IMR-90 (cell line): ENCODE measurements around the gene CDK1. TPM values are rescaled to one million over a fixed set of nuclear protein-coding genes. Genes with fewer than 3 reads are reported as not detected.

Experiments
- ATAC-seq: fragments of 200-7000 bp; cut with Tn5 transposase; 2 replicates; pipeline ENCODE4 v1.9.1; 2020; ENCODE audit warnings: low read depth, mild to moderate bottlenecking, moderate library complexity
- BruUV-seq: library from RNA; stranded (reverse); fragments of 400-500 nt; replicated peaks from 2 replicates; lab custom pipeline; 2021; lab: Mats Ljungman, UMichigan
- CTCF ChIA-PET: fragments of 300-600 bp; formaldehyde crosslinking; extraction: SDS; loops from one replicate; lab custom pipeline; 2021; ENCODE audit warnings: antibody characterized with exemption; lab: Yijun Ruan, JAX
- POLR2A ChIA-PET: fragments of 300-600 bp; sonication (Branson Sonifier 250); formaldehyde crosslinking; loops from one replicate; lab custom pipeline; 2022; ENCODE audit warnings: antibody characterized with exemption; ENCODE audit not compliant: unreplicated experiment; lab: Charles Lee
- DNase-seq: peaks from one replicate; pipeline ENCODE4 v3.0.0; 2013
- H2AFZ ChIP-seq: replicated peaks from 2 replicates; pipeline ENCODE3; 2013; ENCODE audit warnings: low read length, mild to moderate bottlenecking; ENCODE audit not compliant: poor library complexity
- H2AK5ac ChIP-seq: 2 replicates; pipeline ENCODE4 v1.6.1; 2013; ENCODE audit warnings: low read depth, low read length, inconsistent platforms
- H2AK9ac ChIP-seq: replicated peaks from 2 replicates; pipeline ENCODE3; 2013; ENCODE audit warnings: mild to moderate bottlenecking, low read depth, low read length, moderate library complexity; ENCODE audit not compliant: poor library complexity
- H2BK120ac ChIP-seq: 2 replicates; pipeline ENCODE4 v1.6.1; 2013; ENCODE audit warnings: low read depth, low read length, inconsistent platforms
- H2BK15ac ChIP-seq: 3 replicates; pipeline ENCODE4 v1.6.1; 2013; ENCODE audit warnings: low read depth, low read length, inconsistent platforms
- H2BK20ac ChIP-seq: 2 replicates; pipeline ENCODE4 v1.6.1; 2013; ENCODE audit warnings: low read depth, mild to moderate bottlenecking, inconsistent platforms, low read length, moderate library complexity
- H2BK5ac ChIP-seq: 2 replicates; pipeline ENCODE4 v1.6.1; 2013; ENCODE audit warnings: mild to moderate bottlenecking, low read depth, low read length, inconsistent platforms; ENCODE audit not compliant: poor library complexity, severe bottlenecking
- H3K14ac ChIP-seq: replicated peaks from 2 replicates; pipeline ENCODE4 v1.6.1; 2013; ENCODE audit warnings: low read depth, low read length, inconsistent platforms
- H3K18ac ChIP-seq: 2 replicates; pipeline ENCODE4 v1.6.1; 2013; ENCODE audit warnings: low read depth, low read length, control low read depth
- H3K23ac ChIP-seq: 2 replicates; pipeline ENCODE4 v1.6.1; 2013; ENCODE audit warnings: low read depth, low read length, inconsistent platforms
- H3K27ac ChIP-seq: 2 replicates; pipeline ENCODE4 v1.5.1; 2013; ENCODE audit warnings: mild to moderate bottlenecking, control low read depth, low read length; ENCODE audit not compliant: insufficient read depth
- H3K27me3 ChIP-seq: 2 replicates; pipeline ENCODE4 v1.6.1; 2013; ENCODE audit warnings: low read length; ENCODE audit not compliant: control insufficient read depth, insufficient read depth
- H3K36me3 ChIP-seq: 2 replicates; pipeline ENCODE4 v1.6.1; 2013; ENCODE audit warnings: low read length, mixed read lengths; ENCODE audit not compliant: control insufficient read depth, insufficient read depth
- H3K4ac ChIP-seq: 2 replicates; pipeline ENCODE4 v1.6.1; 2013; ENCODE audit warnings: low read depth, low read length, inconsistent platforms
- H3K4me1 ChIP-seq: 2 replicates; pipeline ENCODE4 v1.6.1; 2013; ENCODE audit warnings: low read length, mixed read lengths; ENCODE audit not compliant: control insufficient read depth, insufficient read depth
- H3K4me2 ChIP-seq: 2 replicates; pipeline ENCODE4 v1.6.1; 2013; ENCODE audit warnings: low read depth, mild to moderate bottlenecking, control low read depth, low read length, moderate library complexity
- H3K4me3 ChIP-seq: 2 replicates; pipeline ENCODE4 v1.5.1; 2013; ENCODE audit warnings: low read depth, mild to moderate bottlenecking, control low read depth, low read length, moderate library complexity; ENCODE audit not compliant: insufficient read depth
- H3K56ac ChIP-seq: 2 replicates; pipeline ENCODE4 v1.6.1; 2013; ENCODE audit warnings: low read length, inconsistent platforms; ENCODE audit not compliant: insufficient read depth; ENCODE audit errors: extremely low read depth
- H3K79me1 ChIP-seq, 2 experiments: 2 replicates each; pipeline ENCODE4 v1.6.1; 2013; ENCODE audit warnings: low read length in 2 of 2, inconsistent platforms in 1 of 2, low read depth in 1 of 2
- H3K9ac ChIP-seq: 2 replicates; pipeline ENCODE4 v1.6.1; 2013; ENCODE audit warnings: low read depth, low read length, control low read depth
- H3K9me1 ChIP-seq: 2 replicates; pipeline ENCODE4 v1.6.1; 2013; ENCODE audit warnings: low read length, inconsistent platforms; ENCODE audit not compliant: insufficient read depth
- H3K9me3 ChIP-seq: 2 replicates; pipeline ENCODE4 v1.6.1; 2013; ENCODE audit warnings: low read length; ENCODE audit not compliant: control insufficient read depth, insufficient read depth
- H4K20me1 ChIP-seq: 2 replicates; pipeline ENCODE4 v1.6.1; 2013; ENCODE audit warnings: low read length, inconsistent platforms; ENCODE audit not compliant: insufficient read depth
- H4K5ac ChIP-seq: 2 replicates; pipeline ENCODE4 v1.6.1; 2013; ENCODE audit warnings: mild to moderate bottlenecking, low read depth, low read length, control low read depth
- H4K8ac ChIP-seq, 2 experiments: 2 replicates each; pipeline ENCODE4 v1.6.1; 2013; ENCODE audit warnings: low read depth in 2 of 2, low read length in 2 of 2, control low read depth in 1 of 2, inconsistent platforms in 1 of 2
- H4K91ac ChIP-seq: 2 replicates; pipeline ENCODE4 v1.6.1; 2013; ENCODE audit warnings: low read depth, low read length, inconsistent platforms; ENCODE audit not compliant: insufficient read depth
- ELK1 ChIP-seq: fragments of 150-350 bp; IDR thresholded peaks from 2 replicates; pipeline ENCODE4 v1.6.1; 2016; ENCODE audit warnings: low read depth, mild to moderate bottlenecking, low read length, moderate library complexity, borderline replicate concordance
- FOS ChIP-seq: fragments of 150-350 bp; IDR thresholded peaks from 2 replicates; pipeline ENCODE4 v1.6.1; 2016; ENCODE audit warnings: low read depth, low read length
- NFE2L2 ChIP-seq: fragments of 150-350 bp; IDR thresholded peaks from 2 replicates; pipeline ENCODE4 v1.6.1; 2016; ENCODE audit warnings: low read depth, mild to moderate bottlenecking, low read length
- WGBS, 2 experiments: methylation state at CpG; one replicate each; pipeline versions ENCODE4 v1.1.5 to v1.1.7; 2013; ENCODE audit warnings: missing lambda C conversion rate in 2 of 2; ENCODE audit not compliant: insufficient read length in 1 of 2; ENCODE audit errors: extremely low coverage in 2 of 2; 5-methylcytosine and 5-hydroxymethylcytosine counted together
- dilution Hi-C: fragments of 300-500 bp; cut with HindIII; formaldehyde crosslinking; loops from one replicate; pipeline ENCODE4 v1.14.3; 2018; ENCODE audit warnings: low sequenced_read_pairs; ENCODE audit not compliant: unreplicated experiment
- in situ Hi-C: fragments of 300-500 bp; cut with MboI; formaldehyde crosslinking; loops from 3 replicates; pipeline ENCODE4 v1.14.3; 2019; ENCODE audit warnings: low sequenced_read_pairs, inconsistent platforms, mixed read lengths
- intact Hi-C: fragments of 100-400 bp; cut with micrococcal nuclease; formaldehyde crosslinking; loops from 2 replicates; pipeline ENCODE4 v1.10.0; 2022
- polyA plus RNA-seq, 3 experiments: library from polyadenylated mRNA; depleted of rRNA; stranded (reverse); fragments of >200 nt; gene quantifications; 2 replicates each; pipeline ENCODE4 v1.2.3, GENCODE V29; 2012; ENCODE audit warnings: low replicate concordance in 1 of 3
- total RNA-seq: library from RNA; depleted of rRNA; stranded (reverse); fragments of >200 nt; gene quantifications from 2 replicates; pipeline ENCODE4 v1.2.3, GENCODE V29; 2012
- TF ChIP-seq, protein P1 (sequence below): fragments of 150-350 bp; IDR thresholded peaks from 2 replicates; pipeline ENCODE4 v1.6.1; 2017; ENCODE audit warnings: mild to moderate bottlenecking, antibody characterized with exemption, low read length, low read depth

CDK1 gene
- total and polyA plus RNA-seq, 2 of the 4 experiments (the other 2 are of a cell fraction), result 21.9 to 28.1 TPM

GRCh38 chr10:60762554-60762953 is 15.7 kb upstream of the CDK1 start:
- Histone ChIP-seq H3K18ac (no peak overlapping the region), H3K4me1 (peaks cover 2% of the 10 kb centered on the region; the same call in 1 of the 2 replicates), H4K20me1 (no peaks in the 10 kb centered on the region), H3K9me3 (no peaks in the 10 kb centered on the region), H3K27ac (no peak overlapping the region), H3K23ac (no peak overlapping the region), H2BK15ac (no peak overlapping the region), H3K9me1 (no peaks in the 10 kb centered on the region), H3K4me3 (no peak overlapping the region), H2AFZ (no peak overlapping the region), H3K56ac (no peak overlapping the region), H3K4me2 (no peak overlapping the region), H2BK5ac (no peak overlapping the region), H4K8ac (no peak overlapping the region), H3K9ac (no peak overlapping the region), H3K79me1 (no peaks in the 10 kb centered on the region), H3K14ac (no peak overlapping the region), H3K36me3 (no peaks in the 10 kb centered on the region), H4K5ac (no peak overlapping the region), H2AK5ac (no peak overlapping the region), H2BK20ac (no peak overlapping the region), H2AK9ac (no peak overlapping the region), H2BK120ac (no peak overlapping the region), H3K4ac (no peak overlapping the region), H3K27me3 (peaks cover 5% of the 10 kb centered on the region), H4K91ac (no peak overlapping the region; the same call in 1 of the 2 replicates)
- TF ChIP-seq FOS, result no peak
- no peak for TF ChIP-seq NFE2L2
- TF ChIP-seq, protein P1, sequence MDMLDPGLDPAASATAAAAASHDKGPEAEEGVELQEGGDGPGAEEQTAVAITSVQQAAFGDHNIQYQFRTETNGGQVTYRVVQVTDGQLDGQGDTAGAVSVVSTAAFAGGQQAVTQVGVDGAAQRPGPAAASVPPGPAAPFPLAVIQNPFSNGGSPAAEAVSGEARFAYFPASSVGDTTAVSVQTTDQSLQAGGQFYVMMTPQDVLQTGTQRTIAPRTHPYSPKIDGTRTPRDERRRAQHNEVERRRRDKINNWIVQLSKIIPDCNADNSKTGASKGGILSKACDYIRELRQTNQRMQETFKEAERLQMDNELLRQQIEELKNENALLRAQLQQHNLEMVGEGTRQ, result no peak
- no peak for TF ChIP-seq ELK1
- BruUV-seq, result no TSS peak
- DNase-seq (no peak), ATAC-seq (no peak)
- no CpG with 5 or more reads among the region's 1 CpG for WGBS, 2 experiments
- POLR2A ChIA-PET, result no interaction called here
- CTCF ChIA-PET, result no interaction called here
- intact Hi-C loops (no loop called here), in situ Hi-C loops (loop anchor here (25.0 kb wide), 1 partner anchor 300 kb away; no protein-coding TSS in a partner anchor), dilution Hi-C loops (no loop called here)
